B cell (primary cell): ENCODE results near the gene P4HA2. TPM values are rescaled to one million over a fixed set of nuclear protein-coding genes. Genes with fewer than 3 reads are reported as not detected.

Experiments
- ATAC-seq: fragments of 200-7000 bp; cut with Tn5 transposase; one replicate; pipeline ENCODE4 v1.10.0; 2021; ENCODE audit warnings: low read depth, mild to moderate bottlenecking, moderate number of reproducible peaks, moderate library complexity
- CTCF ChIA-PET: fragments of 350-600 bp; sonication (Branson Sonifier 250); formaldehyde crosslinking; loops from one replicate; lab custom pipeline; 2021; ENCODE audit warnings: antibody characterized with exemption, inconsistent platforms; lab: Charles Lee
- POLR2A ChIA-PET: fragments of 350-600 bp; sonication (Branson Sonifier 250); formaldehyde crosslinking; loops from one replicate; lab custom pipeline; 2021; ENCODE audit warnings: antibody characterized with exemption; lab: Charles Lee
- DNase-seq: peaks from one replicate; pipeline ENCODE4 v3.0.0; 2013
- H2AFZ ChIP-seq: 2 replicates; pipeline ENCODE4 v1.6.1; 2012; ENCODE audit warnings: mild to moderate bottlenecking, low read depth, low read length; ENCODE audit not compliant: insufficient read depth, poor library complexity, severe bottlenecking
- H3K27ac ChIP-seq, 2 donors: 1 replicate in 1 of 2; 2 replicates in 1 of 2; pipeline ENCODE4 v1.5.1; 2012 to 2013; ENCODE audit warnings: low read length in 2 of 2, mild to moderate bottlenecking in 2 of 2, moderate library complexity in 1 of 2
- H3K27me3 ChIP-seq, 4 experiments: fragments of 200-600 bp in 1 of 4; sonication (generic) in 1 of 4; replicated peaks in 1 of 4; 1 replicate in 2 of 4; 2 replicates in 2 of 4; pipeline versions ENCODE4 v1.6.1 to v1.7.0; 2013 to 2016; ENCODE audit warnings: low read length in 3 of 4, mild to moderate bottlenecking in 2 of 4, mixed read lengths in 1 of 4, moderate library complexity in 1 of 4; ENCODE audit not compliant: insufficient read depth in 4 of 4, control insufficient read depth in 3 of 4; ENCODE audit errors: control extremely low read depth in 1 of 4
- H3K36me3 ChIP-seq, 2 experiments: replicated peaks in 1 of 2; 1 replicate in 1 of 2; 2 replicates in 1 of 2; pipeline versions ENCODE4 v1.6.1 to v1.7.1; 2013; ENCODE audit warnings: low read length in 1 of 2; ENCODE audit not compliant: insufficient read depth in 2 of 2, control insufficient read depth in 1 of 2; ENCODE audit errors: control extremely low read depth in 1 of 2, extremely low read depth in 1 of 2
- H3K4me1 ChIP-seq, 2 donors: fragments of 200-600 bp in 1 of 2; sonication (generic) in 1 of 2; 1 replicate in 1 of 2; 2 replicates in 1 of 2; pipeline versions ENCODE4 v1.5.1 to v1.6.1; 2013 to 2017; ENCODE audit warnings: low read length in 2 of 2; ENCODE audit not compliant: control insufficient read depth in 2 of 2, insufficient read depth in 2 of 2
- H3K4me2 ChIP-seq: replicated peaks from 2 replicates; pipeline ENCODE3; 2012; ENCODE audit warnings: mild to moderate bottlenecking, low read depth, low read length; ENCODE audit not compliant: poor library complexity, severe bottlenecking
- H3K4me3 ChIP-seq, 5 experiments: fragments of 200-600 bp in 1 of 5; sonication (generic) in 1 of 5; 1 replicate in 3 of 5; 2 replicates in 2 of 5; pipeline versions ENCODE4 v1.5.1 to v1.7.0; 2011 to 2016; ENCODE audit warnings: low read length in 4 of 5, mild to moderate bottlenecking in 4 of 5, low read depth in 2 of 5, control low read depth in 1 of 5, moderate library complexity in 1 of 5; ENCODE audit not compliant: insufficient read depth in 1 of 5; ENCODE audit errors: control extremely low read depth in 1 of 5, extremely low read depth in 1 of 5
- H3K79me2 ChIP-seq: fragments of 200-600 bp; sonication (generic); one replicate; pipeline ENCODE4 v1.6.0; 2016; ENCODE audit warnings: low read length; ENCODE audit not compliant: control insufficient read depth, insufficient read depth
- H3K9ac ChIP-seq: fragments of 200-600 bp; sonication (generic); 2 replicates; pipeline ENCODE4 v1.6.1; 2017; ENCODE audit warnings: mild to moderate bottlenecking, low read length, moderate library complexity
- H3K9me3 ChIP-seq, 3 donors: one replicate each; pipeline versions ENCODE4 v1.6.1 to v1.7.1; 2013; ENCODE audit warnings: low read length in 2 of 3; ENCODE audit not compliant: control insufficient read depth in 2 of 3, insufficient read depth in 1 of 3; ENCODE audit errors: control extremely low read depth in 1 of 3
- H4K20me1 ChIP-seq: 2 replicates; pipeline ENCODE4 v1.6.0; 2012; ENCODE audit warnings: mild to moderate bottlenecking, low read length; ENCODE audit not compliant: insufficient read depth, control insufficient read depth, poor library complexity, severe bottlenecking
- H3K27ac Mint-ChIP-seq: one replicate; pipeline ENCODE4 v1.8.0; 2021; ENCODE audit warnings: mixed read lengths
- H3K27me3 Mint-ChIP-seq: one replicate; pipeline ENCODE4 v1.8.0; 2021; ENCODE audit warnings: mixed read lengths
- H3K4me1 Mint-ChIP-seq: one replicate; pipeline ENCODE4 v1.8.0; 2021; ENCODE audit warnings: mixed read lengths
- H3K4me3 Mint-ChIP-seq: one replicate; pipeline ENCODE4 v1.8.0; 2021; ENCODE audit warnings: mixed read lengths
- H3K9me3 Mint-ChIP-seq: one replicate; pipeline ENCODE4 v1.8.0; 2022; ENCODE audit warnings: mixed read lengths; ENCODE audit not compliant: insufficient read depth
- EZH2 ChIP-seq: IDR thresholded peaks from 2 replicates; pipeline ENCODE4 v1.6.1; 2012; ENCODE audit warnings: borderline replicate concordance, low read depth, mild to moderate bottlenecking, moderate library complexity, low read length; ENCODE audit not compliant: insufficient read depth, poor library complexity, severe bottlenecking
- WGBS: methylation state at CpG from one replicate; pipeline ENCODE4 v1.1.5; 2013; ENCODE audit warnings: missing lambda C conversion rate; ENCODE audit not compliant: insufficient coverage; 5-methylcytosine and 5-hydroxymethylcytosine counted together
- intact Hi-C: fragments of 100-400 bp; cut with micrococcal nuclease; formaldehyde crosslinking; loops from one replicate; pipeline ENCODE4 v1.10.0; 2022
- polyA plus RNA-seq: library from polyadenylated mRNA; depleted of rRNA; stranded (reverse); fragments of >200 nt; gene quantifications from 2 replicates; pipeline ENCODE4 v1.2.3, GENCODE V29; 2012
- total RNA-seq, 2 donors: library from RNA; stranded (reverse); fragments of 120-200 nt in 1 of 2; gene quantifications; 1 replicate in 1 of 2; 2 replicates in 1 of 2; pipeline versions ENCODE4 v1.2.3 to v1.2.4, GENCODE V29; 2013 to 2022
- TF ChIP-seq, protein P1 (sequence below): fragments of 200-600 bp; IDR thresholded peaks from one replicate; pipeline ENCODE4 v1.8.0; 2022; ENCODE audit warnings: antibody characterized with exemption, mild to moderate bottlenecking

Gene P4HA2
- total and polyA plus RNA-seq, 2 donors (not counting 1 experiment from before 2014, with no cell fraction given), result 0.09 to 0.25 TPM

DNA sequence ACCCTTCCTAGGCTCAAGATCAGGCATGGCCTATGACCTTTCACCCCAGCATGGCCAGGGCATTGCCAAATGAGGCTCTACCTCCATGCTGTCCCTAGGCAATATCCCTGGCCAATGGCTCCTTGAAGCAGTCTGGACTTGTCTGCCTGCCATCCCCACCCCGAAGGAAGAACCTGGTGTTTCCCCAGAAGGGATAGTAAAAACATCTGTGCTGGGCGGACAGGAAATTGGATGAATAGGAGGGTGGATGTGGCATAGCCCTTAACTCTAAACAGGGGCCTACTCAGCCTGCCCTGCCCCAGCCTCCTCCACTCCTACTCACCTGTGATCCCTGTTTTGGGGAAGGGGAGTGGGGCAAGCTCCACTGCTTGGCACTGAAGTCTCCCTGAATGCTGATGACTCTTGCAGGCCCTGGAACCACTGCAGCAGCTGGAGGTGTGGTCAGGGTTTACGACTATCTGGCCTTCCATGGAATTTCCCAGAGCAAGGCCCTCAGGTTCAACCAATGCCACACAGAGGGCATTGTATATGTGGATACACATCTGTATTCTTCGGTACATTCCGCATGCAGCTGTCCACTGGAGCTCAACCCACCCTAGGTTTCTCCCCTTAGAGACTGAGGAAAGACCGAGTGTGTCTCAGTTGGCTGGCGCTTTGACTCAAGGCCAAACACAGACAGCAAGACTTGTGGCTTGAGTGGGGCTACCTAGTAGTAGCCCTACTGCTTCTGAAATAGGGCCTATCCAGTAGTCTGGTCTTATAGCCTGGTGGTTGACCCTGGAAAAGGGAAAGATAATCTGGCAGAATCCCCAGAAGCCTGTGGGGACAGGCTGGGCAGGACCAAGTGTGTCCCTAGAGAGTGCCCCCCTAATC is 6.4 kb upstream of the P4HA2 start:
- H3K4me2 ChIP-seq, result no peak overlapping the region
- Mint-ChIP-seq H3K4me3 (no peak overlapping the region), H3K27me3 (peaks cover 10% of the 10 kb centered on the region), H3K9me3 (no peaks in the 10 kb centered on the region), H3K4me1 (peaks cover 21% of the 10 kb centered on the region), H3K27ac (no peak overlapping the region)
- ChIA-PET CTCF (interaction anchor here (1.0 to 1.1 kb wide), 2 partner anchors 9 to 44 kb away, joined by 3 read pairs; no protein-coding TSS in a partner anchor), POLR2A (no interaction called here)
- DNase-seq, result no peak
- H3K4me1 ChIP-seq, result peaks cover 12 to 17% of the 10 kb centered on the region in 2 donors
- no peaks in the 10 kb centered on the region for H3K9me3 ChIP-seq
- H3K36me3 ChIP-seq, result no peaks in the 10 kb centered on the region
- H3K9ac ChIP-seq, result no peak overlapping the region
- H4K20me1 ChIP-seq, result no peaks in the 10 kb centered on the region
- H3K4me3 ChIP-seq, result no peak overlapping the region
- TF ChIP-seq EZH2, result no peak
- TF ChIP-seq, protein P1, sequence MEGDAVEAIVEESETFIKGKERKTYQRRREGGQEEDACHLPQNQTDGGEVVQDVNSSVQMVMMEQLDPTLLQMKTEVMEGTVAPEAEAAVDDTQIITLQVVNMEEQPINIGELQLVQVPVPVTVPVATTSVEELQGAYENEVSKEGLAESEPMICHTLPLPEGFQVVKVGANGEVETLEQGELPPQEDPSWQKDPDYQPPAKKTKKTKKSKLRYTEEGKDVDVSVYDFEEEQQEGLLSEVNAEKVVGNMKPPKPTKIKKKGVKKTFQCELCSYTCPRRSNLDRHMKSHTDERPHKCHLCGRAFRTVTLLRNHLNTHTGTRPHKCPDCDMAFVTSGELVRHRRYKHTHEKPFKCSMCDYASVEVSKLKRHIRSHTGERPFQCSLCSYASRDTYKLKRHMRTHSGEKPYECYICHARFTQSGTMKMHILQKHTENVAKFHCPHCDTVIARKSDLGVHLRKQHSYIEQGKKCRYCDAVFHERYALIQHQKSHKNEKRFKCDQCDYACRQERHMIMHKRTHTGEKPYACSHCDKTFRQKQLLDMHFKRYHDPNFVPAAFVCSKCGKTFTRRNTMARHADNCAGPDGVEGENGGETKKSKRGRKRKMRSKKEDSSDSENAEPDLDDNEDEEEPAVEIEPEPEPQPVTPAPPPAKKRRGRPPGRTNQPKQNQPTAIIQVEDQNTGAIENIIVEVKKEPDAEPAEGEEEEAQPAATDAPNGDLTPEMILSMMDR, result no peak
- no peak overlapping the region for H2AFZ ChIP-seq
- no peaks in the 10 kb centered on the region for H3K79me2 ChIP-seq
- H3K27ac ChIP-seq, result no peak overlapping the region
- intact Hi-C loops, result no loop called here
- 100% methylated on average over 5 of the region's 7 CpGs for WGBS
- H3K27me3 ChIP-seq, result peaks cover 0 to under 1% (median 0%) of the 10 kb centered on the region in 4 experiments
- ATAC-seq, result no peak

DNA sequence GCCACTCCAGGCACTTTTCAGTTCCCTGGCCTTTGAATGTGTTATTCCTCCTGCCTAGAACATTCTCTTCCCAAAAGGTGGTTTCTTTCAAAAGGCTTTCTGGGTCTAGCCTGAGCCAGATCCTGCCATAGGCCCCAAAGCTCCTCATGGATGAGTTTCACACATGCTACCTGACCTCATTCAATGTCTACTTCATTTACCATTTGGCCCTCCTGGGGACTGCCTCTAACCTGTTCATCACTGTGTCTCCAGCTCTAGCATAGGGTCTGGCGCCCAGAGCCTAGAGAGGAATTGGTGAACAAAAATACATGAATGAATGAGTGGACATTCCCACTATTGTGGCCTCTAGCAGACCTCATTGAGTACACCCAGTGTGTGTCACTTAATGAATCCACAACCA is 5.4 kb upstream of the P4HA2 start:
- peaks cover 10% of the 10 kb centered on the region for H3K27me3 Mint-ChIP-seq
- CTCF ChIA-PET, result interaction anchor here (0.6 to 1.0 kb wide), 2 partner anchors 43 to 649 kb away, joined by 3 read pairs; no protein-coding TSS in a partner anchor
- TF ChIP-seq, protein P1, result no peak
- no peak for TF ChIP-seq EZH2
- POLR2A ChIA-PET, result no interaction called here
- Histone ChIP-seq H3K27ac (no peak overlapping the region), H3K36me3 (no peaks in the 10 kb centered on the region), H2AFZ (no peak overlapping the region), H3K4me1 (peaks cover 18 to 27% of the 10 kb centered on the region in 2 donors), H3K4me2 (no peak overlapping the region), H3K4me3 (no peak overlapping the region), H3K27me3 (peaks cover 0 to 5% (median 0%) of the 10 kb centered on the region in 4 experiments), H3K9me3 (peaks cover 0 to 2% (median 0%) of the 10 kb centered on the region in 3 donors), H4K20me1 (no peaks in the 10 kb centered on the region), H3K79me2 (no peaks in the 10 kb centered on the region), H3K9ac (no peak overlapping the region)
- ATAC-seq (no peak), DNase-seq (no peak)
- H3K4me3 Mint-ChIP-seq, result no peak overlapping the region
- intact Hi-C loops, result no loop called here
- no CpG with 5 or more reads among the region's 1 CpG for WGBS
- no peak overlapping the region for H3K27ac Mint-ChIP-seq
- no peaks in the 10 kb centered on the region for H3K9me3 Mint-ChIP-seq
- H3K4me1 Mint-ChIP-seq, result peaks cover 23% of the 10 kb centered on the region
